Colon (tissue), 2 donors: ENCODE results near the gene ZC3H12D.
"Not testable (repeated sequence)": the region's sequence is repeated elsewhere in the genome, so short reads cannot be mapped to it uniquely, and the experiment has no call there.

ENCODE experiments used
- FAIRE-seq: peaks from 2 replicates; lab custom pipeline; 2012; peaks lifted over from hg19 to GRCh38; lab: Jason Lieb, UNC
- donor health status: control.
- donor health status: control.

The ZC3H12D gene

DNA sequence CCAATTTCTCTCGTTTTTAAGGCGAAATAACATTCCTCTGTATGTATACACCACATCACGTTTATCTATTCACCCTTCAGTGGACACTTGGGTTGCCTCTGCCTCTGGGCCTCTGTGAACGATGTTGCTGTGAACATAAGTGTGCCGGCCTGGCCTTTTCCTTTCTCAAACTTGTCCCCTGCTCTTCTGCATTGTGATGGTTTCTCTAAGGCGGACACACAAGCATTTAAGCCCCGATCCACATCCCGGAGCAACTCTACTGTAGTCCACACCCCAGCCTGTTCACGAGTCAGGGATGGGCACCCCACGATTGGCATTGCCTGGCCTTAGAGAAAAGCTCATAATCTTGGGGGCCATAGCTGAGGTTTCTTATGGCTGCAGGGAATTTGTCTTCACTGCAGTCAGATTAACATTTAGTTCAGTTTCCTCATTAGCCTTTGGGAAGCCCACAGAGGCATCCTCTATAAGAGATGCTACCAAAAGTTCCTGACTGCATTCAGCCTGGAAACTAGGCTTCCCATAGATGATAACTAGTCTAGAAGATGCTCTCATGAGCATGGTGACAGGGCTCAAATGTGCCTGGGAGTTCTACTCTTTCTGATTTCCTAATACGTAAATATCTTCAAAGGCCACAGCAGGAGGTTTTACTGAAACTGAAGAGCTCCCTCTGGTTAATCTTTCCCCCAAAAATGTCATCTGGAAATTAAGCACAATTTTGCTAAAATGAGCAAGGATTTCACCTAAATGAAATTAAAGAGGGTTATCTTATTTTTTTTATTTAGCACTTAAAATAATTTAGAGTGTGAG is 762 bp downstream of the ZC3H12D start:
- no peak for FAIRE-seq

DNA sequence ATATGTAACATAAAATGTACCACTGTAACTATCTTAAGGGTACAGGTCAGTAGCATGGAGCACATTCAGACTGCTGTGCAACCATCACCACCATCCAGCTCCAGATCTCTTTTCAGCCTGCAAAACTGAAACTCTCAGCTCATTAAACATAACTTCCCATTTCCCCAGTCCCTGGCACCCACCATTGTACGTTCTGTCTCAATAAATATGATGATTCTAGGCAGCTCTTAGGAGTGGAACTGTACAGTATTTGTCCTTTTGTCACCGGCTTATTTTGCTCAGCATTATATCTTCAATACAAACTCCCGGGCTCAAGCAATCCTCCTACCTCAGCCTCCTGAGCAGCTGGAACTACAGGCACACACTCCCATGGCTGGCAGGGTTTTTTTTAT is 1.5 kb downstream of the ZC3H12D start:
- no peak for FAIRE-seq

DNA sequence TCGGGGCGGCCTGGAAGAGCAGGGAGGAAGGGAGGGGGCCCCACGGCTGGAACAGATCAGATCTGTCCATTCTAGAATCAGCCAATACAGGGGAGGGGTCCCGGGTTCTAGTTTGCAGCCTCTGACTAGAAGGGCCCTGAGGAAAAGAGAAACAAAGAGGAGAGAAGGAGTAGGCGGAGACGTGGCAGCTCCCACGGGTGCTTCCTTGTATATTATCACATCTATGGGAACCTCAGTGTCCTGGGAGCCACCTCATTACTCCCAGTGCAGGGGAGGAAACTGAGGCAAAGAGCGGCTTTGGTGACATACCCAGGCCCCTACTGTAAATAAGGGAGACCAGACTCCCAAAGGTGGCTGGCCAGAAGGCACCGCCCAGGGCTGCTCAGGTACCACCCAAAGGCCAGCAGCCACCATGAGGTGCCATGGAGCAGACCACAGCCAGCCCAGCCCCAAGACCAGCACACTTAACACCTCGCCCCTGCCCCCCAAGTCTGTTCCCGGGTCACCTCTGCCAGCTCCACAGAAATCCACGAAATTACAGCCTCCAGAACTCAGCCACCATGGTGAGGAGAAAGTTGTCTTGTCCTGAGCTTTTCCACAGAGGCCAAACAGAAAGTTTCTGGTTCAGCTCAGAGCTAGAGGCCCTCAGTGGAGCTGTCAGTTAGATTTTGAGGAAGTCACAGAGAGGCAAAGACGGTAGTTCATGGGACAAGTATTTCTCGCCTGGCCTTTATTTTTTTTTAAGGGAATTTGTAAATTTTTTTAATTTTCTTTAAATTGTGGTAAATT is 2.1 kb downstream of the ZC3H12D start:
- FAIRE-seq, result no peak

DNA sequence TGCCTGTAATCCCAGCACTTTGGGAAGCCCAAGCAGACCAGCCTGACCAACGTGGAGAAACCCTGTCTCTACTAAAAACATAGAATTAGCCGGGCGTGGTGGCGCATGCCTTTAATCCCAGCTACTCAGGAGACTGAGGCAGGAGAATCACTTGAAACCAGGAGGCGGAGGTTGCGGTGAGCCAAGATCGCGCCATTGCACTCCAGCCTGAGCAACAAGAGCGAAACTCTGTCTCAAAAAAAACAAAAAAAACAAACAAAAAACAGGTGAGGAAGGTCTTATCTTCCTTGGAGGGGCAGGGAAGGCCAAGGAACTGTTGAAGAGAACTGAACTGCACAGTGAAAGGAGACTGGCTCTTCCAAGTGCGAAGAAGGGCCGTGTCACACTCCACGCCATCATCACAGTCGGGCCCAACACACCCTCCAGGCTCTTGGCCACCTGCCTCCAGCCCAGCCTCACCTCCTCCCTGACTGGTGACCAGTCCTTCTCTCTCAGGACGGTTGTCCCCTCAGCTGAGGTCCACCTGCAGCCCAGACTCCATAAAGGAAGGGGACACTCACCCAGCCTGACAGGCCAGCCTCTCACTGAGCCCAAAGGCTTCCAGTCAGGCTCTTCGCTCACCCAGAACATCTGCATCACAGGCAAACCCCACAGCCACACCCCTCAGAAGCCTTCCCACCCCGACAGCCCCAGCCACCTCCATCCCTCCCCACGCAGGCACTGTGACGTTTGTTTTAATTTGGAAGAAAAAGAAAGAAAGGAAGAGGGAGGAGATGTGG is 4.1 kb downstream of the ZC3H12D start:
- FAIRE-seq, result no peak

DNA sequence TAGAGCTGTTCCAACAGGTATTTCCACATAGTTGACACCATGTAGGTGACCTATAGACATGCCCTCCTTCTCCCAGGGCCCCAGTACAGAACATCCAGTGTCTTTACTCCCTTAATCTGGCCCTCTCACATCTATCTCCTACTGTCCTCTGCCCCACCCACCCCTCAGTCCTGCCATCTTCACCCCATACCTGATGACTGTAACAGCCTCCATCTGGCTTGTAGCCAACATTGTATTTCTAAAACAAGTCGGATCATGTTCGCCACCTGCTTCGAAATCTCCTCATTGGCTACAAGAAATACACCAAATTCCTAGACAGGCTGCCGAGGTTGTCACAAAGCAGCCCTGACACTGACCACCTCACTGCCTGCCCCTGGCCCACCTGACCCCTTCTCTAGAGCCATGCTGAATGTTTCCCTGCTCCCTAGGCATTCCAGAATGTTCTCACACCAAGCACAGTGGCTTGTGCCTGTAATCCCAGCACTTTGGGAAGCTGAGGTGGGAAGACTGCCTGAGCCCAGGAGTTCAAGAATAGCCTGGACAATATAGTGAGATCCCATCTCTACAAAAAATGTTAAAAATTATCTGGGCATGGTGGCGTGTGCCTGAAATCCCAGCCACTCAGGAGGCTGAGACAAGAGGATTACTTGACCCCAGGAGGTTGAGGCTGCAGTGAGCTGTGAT is 6.0 kb downstream of the ZC3H12D start:
- no peak for FAIRE-seq

DNA sequence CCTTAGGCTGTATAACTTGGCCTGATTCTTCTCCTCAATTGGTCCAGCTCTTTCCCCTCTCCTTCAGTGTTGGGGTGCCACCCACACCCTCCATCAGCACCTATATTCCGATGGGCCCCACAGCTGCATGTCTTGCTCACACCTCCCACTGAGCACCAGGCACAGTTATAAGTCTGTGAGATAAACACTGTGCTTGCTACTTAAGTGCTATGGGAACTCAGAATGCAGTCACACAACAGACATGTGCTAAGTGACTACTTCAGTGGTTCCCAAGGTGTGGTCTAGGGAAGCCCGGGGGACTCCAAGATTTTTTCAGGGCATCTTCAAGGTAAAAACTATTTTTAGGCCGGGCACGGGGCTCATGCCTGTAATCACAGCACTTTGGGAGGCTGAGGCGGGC is 7.3 kb downstream of the ZC3H12D start:
- no peak for FAIRE-seq

DNA sequence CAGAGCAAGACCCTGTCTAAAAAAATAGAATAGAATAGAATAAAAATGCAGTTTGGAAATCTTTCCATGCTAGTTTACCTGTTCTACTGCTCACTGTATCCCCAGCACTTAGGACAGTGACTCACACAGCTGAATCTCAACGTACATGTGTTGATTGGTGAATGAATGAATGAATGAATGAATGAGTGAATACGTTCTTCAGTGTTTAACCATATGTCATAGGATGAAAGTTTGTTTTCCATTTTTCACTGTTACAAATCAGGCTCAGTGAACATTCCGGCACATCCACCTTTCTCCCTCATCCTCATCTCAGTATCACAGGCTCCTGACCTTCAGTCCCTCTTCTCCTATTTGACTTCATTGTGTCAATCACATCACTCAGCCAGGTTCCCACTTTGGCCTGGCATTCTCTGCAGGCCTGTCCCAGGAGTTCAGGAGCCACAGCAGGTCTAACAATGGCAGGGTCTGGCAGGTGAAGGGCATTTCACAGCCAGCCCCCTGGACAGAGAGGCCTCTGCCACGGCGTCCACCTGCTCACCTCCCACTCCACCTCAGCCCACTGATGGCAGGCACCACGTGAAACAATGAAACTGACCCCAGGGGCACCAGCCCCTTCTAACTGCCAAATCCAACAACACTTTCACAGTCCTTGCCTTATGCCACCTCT is 7.9 kb downstream of the ZC3H12D start:
- no peak for FAIRE-seq

- FAIRE-seq, result no peak
Measured at GRCh38 chr6:149474108-149474935, 10.5 kb downstream of the ZC3H12D start.

DNA sequence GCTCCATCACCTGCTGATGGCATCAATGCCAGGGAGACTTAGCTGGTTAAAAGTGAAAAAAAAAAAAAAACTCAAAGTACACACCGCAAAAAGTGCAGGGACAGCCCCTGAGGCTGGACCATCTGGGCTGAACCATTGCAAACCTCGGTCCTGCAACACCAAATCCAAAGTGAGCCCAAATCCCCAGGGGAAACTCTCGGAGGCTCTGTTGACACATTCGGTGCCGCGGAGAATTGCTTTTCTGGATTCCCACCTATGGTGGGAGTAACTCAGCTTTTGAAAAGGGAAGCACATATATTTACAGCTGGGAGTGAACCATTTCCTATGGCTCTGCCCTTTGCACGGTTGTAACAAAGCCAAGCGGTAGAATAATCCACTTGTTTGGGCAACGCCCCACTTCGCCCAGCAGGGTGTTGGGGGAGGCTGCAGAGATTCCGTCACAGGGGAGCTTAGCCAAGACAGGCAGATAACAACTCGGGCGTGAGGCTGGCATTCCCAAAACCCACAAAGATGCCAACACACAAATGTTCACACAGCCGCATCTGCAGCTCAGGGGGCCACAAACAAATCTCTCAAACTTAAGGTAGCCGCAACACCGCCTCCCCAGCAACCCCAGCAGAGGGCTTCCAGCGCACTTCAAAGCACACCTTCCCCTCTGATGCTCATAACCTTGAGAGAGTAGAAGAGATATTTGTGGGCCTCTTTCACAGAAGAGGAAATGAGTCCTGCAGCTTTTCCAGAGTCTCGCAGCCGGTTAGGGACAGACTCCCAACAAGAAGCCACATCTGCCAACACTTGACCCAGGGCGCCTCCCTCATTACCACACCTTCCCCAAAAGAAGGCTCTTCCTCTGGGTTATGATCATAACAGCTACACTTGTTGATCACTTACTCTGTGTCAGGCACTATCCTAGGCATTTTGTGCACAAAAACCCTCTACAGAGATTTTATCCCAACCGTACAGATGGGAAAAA is 11.4 kb downstream of the ZC3H12D start:
- no peak for FAIRE-seq

DNA sequence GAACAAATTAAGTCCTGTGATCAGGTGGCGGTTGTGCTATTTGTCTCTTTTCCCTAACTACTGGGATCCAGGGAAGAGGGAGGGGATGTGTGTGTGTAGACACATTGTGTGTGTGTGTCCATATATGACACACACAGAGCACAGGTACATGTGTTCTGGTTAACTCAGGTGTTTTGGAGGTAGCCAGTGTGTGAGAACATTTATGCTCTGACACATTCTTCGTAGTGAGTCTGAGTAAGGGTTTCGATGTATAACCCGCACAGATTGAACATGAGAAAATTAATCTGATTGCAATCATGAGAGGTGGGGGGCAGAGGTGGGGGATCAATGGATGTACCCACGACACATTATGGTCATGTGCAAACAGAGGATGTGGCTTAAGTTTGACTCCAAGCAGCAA is 12.6 kb downstream of the ZC3H12D start:
- no peak for FAIRE-seq

- FAIRE-seq, result no peak
Measured at GRCh38 chr6:149471801-149472200, 13.0 kb downstream of the ZC3H12D start.

GRCh38 chr6:149470948-149471347 is 13.9 kb downstream of the ZC3H12D start:
- no peak for FAIRE-seq

- no peak for FAIRE-seq
Measured at GRCh38 chr6:149468179-149468578, 16.6 kb downstream of the ZC3H12D start.

- no peak for FAIRE-seq
Measured at GRCh38 chr6:149467265-149467664, 17.5 kb downstream of the ZC3H12D start.

GRCh38 chr6:149464411-149464810 is 20.4 kb downstream of the ZC3H12D start:
- no peak for FAIRE-seq

DNA sequence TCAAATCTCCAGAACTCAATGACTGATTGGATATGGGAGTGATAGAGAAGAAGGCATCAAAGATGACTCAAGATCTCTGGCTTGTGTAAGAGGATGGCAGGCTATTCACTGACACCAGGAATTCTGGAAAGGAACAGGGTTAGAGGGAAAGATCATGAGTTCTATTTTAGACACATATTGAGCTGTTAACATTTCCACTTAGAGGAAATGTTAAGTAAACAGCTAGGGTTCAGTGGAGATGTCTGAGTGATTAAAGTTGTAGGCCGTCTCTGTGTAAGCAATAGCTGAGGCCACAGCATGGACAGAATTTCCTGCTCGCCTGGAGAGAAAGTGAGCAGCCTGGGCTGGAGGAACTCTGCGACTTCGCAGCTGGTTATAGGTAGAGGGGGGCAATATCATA is 21.0 kb downstream of the ZC3H12D start:
- no peak for FAIRE-seq

DNA sequence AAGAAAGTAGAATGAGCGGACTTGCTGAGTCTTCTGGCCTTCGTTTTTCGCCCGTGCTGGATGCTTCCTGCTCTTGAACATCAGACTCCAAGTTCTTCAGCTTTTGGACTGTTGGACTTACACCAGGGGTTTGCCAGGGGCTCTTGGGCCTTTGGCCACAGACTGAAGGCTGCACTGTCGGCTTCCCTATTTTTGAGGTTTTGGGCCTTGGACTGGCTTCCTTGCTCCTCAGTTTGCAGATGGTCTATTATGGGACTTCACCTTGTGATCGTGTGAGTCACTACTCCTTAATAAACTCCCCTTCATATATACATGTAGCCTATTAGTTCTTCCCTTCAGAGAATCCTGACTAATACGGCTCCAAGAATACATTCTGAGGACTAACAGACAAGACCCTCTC is 22.1 kb downstream of the ZC3H12D start:
- FAIRE-seq, result not testable (repeated sequence)

- FAIRE-seq, result no peak
Measured at GRCh38 chr6:149461670-149462069, 23.1 kb downstream of the ZC3H12D start.

DNA sequence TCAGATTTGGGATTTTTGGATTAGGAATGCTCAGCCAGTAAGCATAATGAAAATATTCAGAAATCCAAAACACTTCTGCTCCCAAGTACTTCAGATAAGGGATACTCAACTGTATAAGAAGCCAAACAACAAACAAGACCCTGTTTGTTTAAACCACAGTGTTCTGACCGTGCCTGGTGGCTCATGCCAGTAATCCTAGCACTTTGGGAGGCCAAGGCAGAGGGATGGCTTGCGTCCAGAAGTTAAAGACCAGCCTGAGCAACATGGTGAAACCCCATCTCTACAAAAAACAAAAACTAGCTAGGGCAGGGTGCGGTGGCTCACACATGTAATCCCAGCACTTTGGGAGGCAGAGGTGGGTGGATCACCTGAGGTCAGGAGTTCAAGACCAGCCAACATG is 24.6 kb downstream of the ZC3H12D start:
- FAIRE-seq, result not testable (repeated sequence)
